ENCODE results near the gene NRCAM. TPM values are rescaled to one million over a fixed set of nuclear protein-coding genes. Genes with fewer than 3 reads are reported as not detected.
"Not testable (repeated sequence)": the region's sequence is repeated elsewhere in the genome, so short reads cannot be mapped to it uniquely, and the experiment has no call there.

NRCAM gene
- total RNA-seq, 6 donors from 2014 or later, result 2.5 to 23.0 (median 5.0) TPM

DNA sequence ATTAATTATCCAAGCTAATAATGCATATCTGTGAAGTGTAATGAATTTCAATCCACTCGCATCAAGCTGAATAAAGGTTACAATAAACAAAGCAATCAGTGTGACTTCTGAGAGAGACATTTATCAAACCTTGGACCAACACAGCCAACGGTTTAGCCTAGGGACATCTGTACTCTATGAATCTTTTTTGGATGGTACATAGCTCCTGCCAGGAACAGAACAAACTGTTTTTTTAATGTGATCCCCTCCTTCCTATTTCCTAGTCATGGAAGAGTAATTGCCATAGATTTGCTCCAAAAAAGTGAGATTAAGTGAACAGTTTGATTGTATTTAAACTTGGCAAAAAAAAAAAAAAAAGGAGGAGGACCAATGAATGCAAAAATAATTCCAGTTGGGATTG is 11.2 kb upstream of the NRCAM start:
- Histone ChIP-seq H3K27me3 (no peaks in the 10 kb centered on the region), H3K4me1 (no peaks in the 10 kb centered on the region), H3K36me3 (peaks cover 0 to 6% (median 0%) of the 10 kb centered on the region in 4 donors), H3K27ac (no peak overlapping the region), H3K4me3 (no peak overlapping the region), H3K9me3 (no peaks in the 10 kb centered on the region)
- ATAC-seq (ENCODE audit: low FRiP score in 2 of 2), result no peak
- DNase-seq, result no peak
- TF ChIP-seq EP300 (IDR thresholded peaks at IDR 0.05) (no peak), POLR2AphosphoS5 (IDR thresholded peaks at IDR 0.05) (no peak), POLR2A (IDR thresholded peaks at IDR 0.05) (no peak)
- TF ChIP-seq, protein P1, sequence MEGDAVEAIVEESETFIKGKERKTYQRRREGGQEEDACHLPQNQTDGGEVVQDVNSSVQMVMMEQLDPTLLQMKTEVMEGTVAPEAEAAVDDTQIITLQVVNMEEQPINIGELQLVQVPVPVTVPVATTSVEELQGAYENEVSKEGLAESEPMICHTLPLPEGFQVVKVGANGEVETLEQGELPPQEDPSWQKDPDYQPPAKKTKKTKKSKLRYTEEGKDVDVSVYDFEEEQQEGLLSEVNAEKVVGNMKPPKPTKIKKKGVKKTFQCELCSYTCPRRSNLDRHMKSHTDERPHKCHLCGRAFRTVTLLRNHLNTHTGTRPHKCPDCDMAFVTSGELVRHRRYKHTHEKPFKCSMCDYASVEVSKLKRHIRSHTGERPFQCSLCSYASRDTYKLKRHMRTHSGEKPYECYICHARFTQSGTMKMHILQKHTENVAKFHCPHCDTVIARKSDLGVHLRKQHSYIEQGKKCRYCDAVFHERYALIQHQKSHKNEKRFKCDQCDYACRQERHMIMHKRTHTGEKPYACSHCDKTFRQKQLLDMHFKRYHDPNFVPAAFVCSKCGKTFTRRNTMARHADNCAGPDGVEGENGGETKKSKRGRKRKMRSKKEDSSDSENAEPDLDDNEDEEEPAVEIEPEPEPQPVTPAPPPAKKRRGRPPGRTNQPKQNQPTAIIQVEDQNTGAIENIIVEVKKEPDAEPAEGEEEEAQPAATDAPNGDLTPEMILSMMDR (IDR thresholded peaks at IDR 0.05), result no peak
- 57 to 59% methylated on average over 2 of the region's 2 CpGs for WGBS, 2 donors

- not testable (repeated sequence) for H3K4me1 ChIP-seq; DNase-seq; H3K9me3 ChIP-seq; H3K27me3 ChIP-seq; H3K4me3 ChIP-seq; ATAC-seq (ENCODE audit: low FRiP score in 2 of 2); H3K36me3 ChIP-seq; H3K27ac ChIP-seq
- 91 to 92% methylated on average over 2 of the region's 2 CpGs for WGBS, 2 donors
Measured at GRCh38 chr7:108466322-108466721, 10.1 kb upstream of the NRCAM start.

DNA sequence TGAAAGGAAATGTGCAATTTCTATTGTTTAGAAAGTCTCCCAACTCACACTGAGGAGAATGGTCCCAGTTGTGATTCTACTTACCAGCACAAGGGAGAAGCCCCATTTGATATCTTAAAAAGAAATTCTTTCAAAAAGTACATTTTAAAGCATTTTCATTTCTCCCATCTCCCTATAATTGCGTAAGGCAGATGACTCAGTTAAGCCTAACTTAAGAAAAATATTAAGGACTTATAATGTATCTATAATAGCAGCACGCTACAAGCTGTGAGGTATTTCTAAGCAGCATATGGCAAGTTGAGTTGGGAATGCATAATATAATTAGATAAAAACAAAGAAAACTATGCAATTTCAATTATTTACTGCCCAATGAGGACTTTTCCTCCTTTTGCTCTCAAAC is 8.5 kb upstream of the NRCAM start:
- DNase-seq, result no peak
- no peak for TF ChIP-seq POLR2A (IDR thresholded peaks at IDR 0.05)
- TF ChIP-seq, protein P1 (IDR thresholded peaks at IDR 0.05), result no peak
- TF ChIP-seq POLR2AphosphoS5 (IDR thresholded peaks at IDR 0.05), result no peak
- no peak for TF ChIP-seq EP300 (IDR thresholded peaks at IDR 0.05)
- 96% methylated on average over 2 of the region's 2 CpGs for WGBS, 2 donors

GRCh38 chr7:108463613-108464012 is 7.4 kb upstream of the NRCAM start:
- no peaks in the 10 kb centered on the region for H3K4me1 ChIP-seq
- no peaks in the 10 kb centered on the region for H3K36me3 ChIP-seq
- H3K27me3 ChIP-seq, result no peaks in the 10 kb centered on the region
- 58 to 61% methylated on average over 2 of the region's 2 CpGs for WGBS, 2 donors
- H3K27ac ChIP-seq, result no peak overlapping the region
- ATAC-seq (ENCODE audit: low FRiP score in 2 of 2) (no peak), DNase-seq (no peak)
- no peak overlapping the region for H3K4me3 ChIP-seq
- TF ChIP-seq, protein P1 (IDR thresholded peaks at IDR 0.05), result no peak
- TF ChIP-seq POLR2AphosphoS5 (IDR thresholded peaks at IDR 0.05) (no peak), POLR2A (IDR thresholded peaks at IDR 0.05) (no peak), EP300 (IDR thresholded peaks at IDR 0.05) (no peak)
- no peaks in the 10 kb centered on the region for H3K9me3 ChIP-seq

More for the DNA sequence above, 8.5 kb upstream of the NRCAM start:
- H3K4me3 ChIP-seq, result no peak overlapping the region
- H3K4me1 ChIP-seq, result no peaks in the 10 kb centered on the region
- no peaks in the 10 kb centered on the region for H3K27me3 ChIP-seq
- no peak for ATAC-seq (ENCODE audit: low FRiP score in 2 of 2)
- H3K36me3 ChIP-seq, result no peaks in the 10 kb centered on the region
- H3K9me3 ChIP-seq, result no peaks in the 10 kb centered on the region
- H3K27ac ChIP-seq, result no peak overlapping the region

- DNase-seq (no peak), ATAC-seq (ENCODE audit: low FRiP score in 2 of 2) (no peak)
- Histone ChIP-seq H3K9me3 (no peaks in the 10 kb centered on the region), H3K36me3 (no peaks in the 10 kb centered on the region), H3K4me1 (peaks cover 0 to 4% (median under 1%) of the 10 kb centered on the region in 4 donors), H3K27ac (no peak overlapping the region), H3K27me3 (peaks cover 0 to 3% (median 0%) of the 10 kb centered on the region in 4 donors), H3K4me3 (no peak overlapping the region)
- TF ChIP-seq, protein P1 (IDR thresholded peaks at IDR 0.05), result no peak
- TF ChIP-seq POLR2A (IDR thresholded peaks at IDR 0.05) (no peak), EP300 (IDR thresholded peaks at IDR 0.05) (no peak), POLR2AphosphoS5 (IDR thresholded peaks at IDR 0.05) (no peak)
- 85 to 88% methylated on average over 3 of the region's 3 CpGs for WGBS, 2 donors
Measured at GRCh38 chr7:108461840-108462239, 5.6 kb upstream of the NRCAM start.
